Activated CD4-positive, alpha-beta T cell treated with anti-CD3 and anti-CD28 coated beads for 36 hours (primary cell): Measurements from ENCODE around the gene RCOR3. TPM values are rescaled to one million over a fixed set of nuclear protein-coding genes. Genes with fewer than 3 reads are reported as not detected.
"Not testable (repeated sequence)": the region's sequence is repeated elsewhere in the genome, so short reads cannot be mapped to it uniquely, and the experiment has no call there.

Experiments
- ATAC-seq: fragments of 200-7000 bp; cut with Tn5 transposase; one replicate; pipeline ENCODE4 v1.10.0; 2021; ENCODE audit warnings: mild to moderate bottlenecking, moderate library complexity
- CTCF ChIA-PET: fragments of 350-600 bp; sonication (Branson Sonifier 250); formaldehyde crosslinking; loops from one replicate; lab custom pipeline; 2021; ENCODE audit warnings: antibody characterized with exemption; lab: Charles Lee
- POLR2A ChIA-PET: fragments of 350-600 bp; sonication (Branson Sonifier 250); formaldehyde crosslinking; loops from one replicate; lab custom pipeline; 2021; ENCODE audit warnings: antibody characterized with exemption, inconsistent platforms; lab: Charles Lee
- DNase-seq: peaks from one replicate; pipeline ENCODE4 v3.0.0-alpha.2; 2020
- H3K27ac Mint-ChIP-seq: one replicate; pipeline ENCODE4 v1.8.0; 2021; ENCODE audit warnings: mixed read lengths
- H3K27me3 Mint-ChIP-seq: one replicate; pipeline ENCODE4 v1.8.0; 2021; ENCODE audit warnings: mixed read lengths
- H3K36me3 Mint-ChIP-seq: one replicate; pipeline ENCODE4 v1.8.0; 2021; ENCODE audit warnings: low read depth, mixed read lengths
- H3K4me1 Mint-ChIP-seq: one replicate; pipeline ENCODE4 v1.8.0; 2021; ENCODE audit warnings: mixed read lengths
- H3K4me3 Mint-ChIP-seq: one replicate; pipeline ENCODE4 v1.8.0; 2021; ENCODE audit warnings: mild to moderate bottlenecking, moderate library complexity, mixed read lengths
- H3K9me3 Mint-ChIP-seq: one replicate; pipeline ENCODE4 v1.8.0; 2021; ENCODE audit warnings: low read depth, mixed read lengths
- intact Hi-C, 2 experiments: fragments of 100-400 bp; cut with DNase I in 1 of 2; cut with micrococcal nuclease in 1 of 2; formaldehyde crosslinking; loops; one replicate each; pipeline versions ENCODE4 v1.14.2 to v1.15.1; 2022 to 2024; cut with DNase I, micrococcal nuclease
- total RNA-seq, 2 experiments: library from RNA; stranded (reverse); gene quantifications; one replicate each; pipeline ENCODE4 v1.2.3, GENCODE V29; 2021

The RCOR3 gene
- total RNA-seq, 2 experiments from 2014 or later: 31.0 to 33.4 TPM

GRCh38 chr1:211260141-211261107 is 1.3 kb downstream of the RCOR3 start:
- POLR2A ChIA-PET: interaction anchor here (0.6 to 0.8 kb wide), 3 partner anchors 13 to 1648 kb away, joined by 3 to 7 read pairs (median 4); no protein-coding TSS in a partner anchor
- H3K36me3 Mint-ChIP-seq: peaks cover 19% of the 10 kb centered on the region

GRCh38 chr1:211261229-211261628 is 2.1 kb downstream of the RCOR3 start:
- peaks cover 17% of the 10 kb centered on the region for H3K4me1 Mint-ChIP-seq
- POLR2A ChIA-PET: interaction anchor here (0.6 to 0.8 kb wide), 3 partner anchors 12 to 1424 kb away, joined by 3 to 7 read pairs (median 4); no protein-coding TSS in a partner anchor
- intact Hi-C loops: loop anchor here (5.0 to 10.0 kb wide), 2 partner anchors 46 to 1154 kb away; partner anchors contain the start of gene PACC1 (in 1 of the 2)
- H3K27ac Mint-ChIP-seq: peak overlapping the region; percentile 93
- peak overlapping the region; percentile 90 for H3K4me3 Mint-ChIP-seq
- H3K27me3 Mint-ChIP-seq: no peaks in the 10 kb centered on the region
- H3K36me3 Mint-ChIP-seq: peaks cover 21% of the 10 kb centered on the region
- ATAC-seq (no peak), DNase-seq (no peak)
- H3K9me3 Mint-ChIP-seq: no peaks in the 10 kb centered on the region
- CTCF ChIA-PET: interaction anchor here (0.6 to 2.8 kb wide), 6 partner anchors 13 to 853 kb away, joined by 3 to 10 read pairs (median 3); no protein-coding TSS in a partner anchor

More at GRCh38 chr1:211260141-211261107, 1.3 kb downstream of the RCOR3 start:
- peak overlapping the region; percentile 90 for H3K4me3 Mint-ChIP-seq
- peak; percentile 48 for ATAC-seq
- H3K9me3 Mint-ChIP-seq: no peaks in the 10 kb centered on the region
- DNase-seq: peak; percentile 86
- intact Hi-C loops: loop anchor here (5.0 to 10.0 kb wide), 2 partner anchors 47 to 1154 kb away; partner anchors contain the start of gene PACC1 (in 1 of the 2)
- no peaks in the 10 kb centered on the region for H3K27me3 Mint-ChIP-seq
- peak overlapping the region; percentile 93 for H3K27ac Mint-ChIP-seq
- CTCF ChIA-PET: interaction anchor here (0.6 to 2.8 kb wide), 4 partner anchors 13 to 63 kb away, joined by 3 to 10 read pairs (median 3); no protein-coding TSS in a partner anchor
- peaks cover 13% of the 10 kb centered on the region for H3K4me1 Mint-ChIP-seq

GRCh38 chr1:211263022-211263421 is 3.9 kb downstream of the RCOR3 start:
- peaks cover 22% of the 10 kb centered on the region for H3K36me3 Mint-ChIP-seq
- POLR2A ChIA-PET, H3K27ac Mint-ChIP-seq, DNase-seq, ATAC-seq, H3K9me3 Mint-ChIP-seq, H3K4me3 Mint-ChIP-seq, H3K27me3 Mint-ChIP-seq: not testable (repeated sequence)
- CTCF ChIA-PET: interaction anchor here (1.4 kb wide), 2 partner anchors 35 to 251 kb away, joined by 3 read pairs; no protein-coding TSS in a partner anchor
- peaks cover 17% of the 10 kb centered on the region for H3K4me1 Mint-ChIP-seq
- intact Hi-C loops: loop anchor here (5.0 to 10.0 kb wide), 2 partner anchors 44 to 1152 kb away; partner anchors contain the start of gene PACC1 (in 1 of the 2)

DNA sequence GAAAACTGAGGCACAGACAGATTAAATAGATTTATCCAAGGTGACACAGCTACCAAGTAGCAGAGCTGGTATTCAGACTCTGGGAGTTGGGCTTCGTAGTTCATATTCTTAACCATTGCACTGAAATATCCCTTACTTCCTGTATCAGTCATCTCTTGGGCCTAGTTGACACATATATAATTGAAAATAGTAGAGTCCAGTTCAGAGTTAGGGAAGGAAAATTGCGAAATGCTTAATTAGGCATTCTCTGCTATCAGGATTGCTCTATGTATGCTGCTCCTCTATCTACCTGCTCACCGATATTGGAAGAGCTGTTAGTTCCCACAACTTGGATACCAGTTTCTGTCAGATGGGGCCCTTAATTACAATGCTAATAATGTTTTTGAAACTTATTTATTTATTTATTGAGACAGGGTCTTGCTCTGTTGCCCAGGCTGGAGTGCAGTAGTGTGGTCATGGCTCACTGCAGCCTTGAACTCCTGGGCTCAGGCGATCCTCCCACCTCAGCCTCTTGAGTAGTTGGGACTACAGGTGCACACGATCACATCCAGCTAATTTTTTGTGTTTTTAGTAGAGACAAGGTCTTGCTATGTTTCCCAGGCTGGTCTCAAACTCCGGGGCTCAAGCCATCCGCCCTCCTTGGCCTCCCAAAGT is 8.2 kb downstream of the RCOR3 start:
- no peak overlapping the region for H3K4me3 Mint-ChIP-seq
- ChIA-PET CTCF (interaction anchor here (0.6 to 1.9 kb wide), 4 partner anchors 9 to 180 kb away, joined by 3 to 6 read pairs (median 4); partner anchors contain the start of gene RCOR3), POLR2A (interaction anchor here (1.0 kb wide), 1 partner anchor 16 kb away, joined by 15 read pairs; no protein-coding TSS in a partner anchor)
- H3K36me3 Mint-ChIP-seq: peaks cover 25% of the 10 kb centered on the region
- no peaks in the 10 kb centered on the region for H3K9me3 Mint-ChIP-seq
- DNase-seq: no peak
- no peak overlapping the region for H3K27ac Mint-ChIP-seq
- H3K27me3 Mint-ChIP-seq: no peaks in the 10 kb centered on the region
- no peak for ATAC-seq
- H3K4me1 Mint-ChIP-seq: peaks cover 12% of the 10 kb centered on the region
- intact Hi-C loops: loop anchor here in 1 of 2 experiments (10.0 kb wide), 1 partner anchor 1147 kb away; the partner anchor contains the start of gene PACC1

GRCh38 chr1:211279340-211279739 is 20.2 kb downstream of the RCOR3 start:
- intact Hi-C loops: no loop called here
- no peaks in the 10 kb centered on the region for H3K27me3 Mint-ChIP-seq
- peaks cover 8% of the 10 kb centered on the region for H3K36me3 Mint-ChIP-seq
- no peaks in the 10 kb centered on the region for H3K9me3 Mint-ChIP-seq
- H3K27ac Mint-ChIP-seq: no peak overlapping the region
- H3K4me1 Mint-ChIP-seq: peaks cover 3% of the 10 kb centered on the region
- ChIA-PET POLR2A (no interaction called here), CTCF (interaction anchor here (2.4 to 2.5 kb wide), 2 partner anchors 18 to 22 kb away, joined by 6 to 10 read pairs; no protein-coding TSS in a partner anchor)
- DNase-seq (no peak), ATAC-seq (peak; percentile 28)
- no peak overlapping the region for H3K4me3 Mint-ChIP-seq

- Mint-ChIP-seq H3K4me1 (peaks cover 3% of the 10 kb centered on the region), H3K4me3 (no peak overlapping the region), H3K27me3 (no peaks in the 10 kb centered on the region), H3K9me3 (no peaks in the 10 kb centered on the region), H3K27ac (no peak overlapping the region), H3K36me3 (peaks cover 12% of the 10 kb centered on the region)
- ChIA-PET POLR2A (interaction anchor here (0.8 to 1.4 kb wide), 2 partner anchors 24 to 907 kb away, joined by 5 read pairs; no protein-coding TSS in a partner anchor), CTCF (interaction anchor here (0.6 to 2.5 kb wide), 6 partner anchors 12 to 525 kb away, joined by 3 to 6 read pairs (median 4); no protein-coding TSS in a partner anchor)
- DNase-seq (peak; percentile 10), ATAC-seq (peak; percentile 92)
- intact Hi-C loops: loop anchor here in 1 of 2 experiments (1.0 kb wide), 3 partner anchors 22 to 40 kb away; partner anchors contain the start of gene RCOR3
Observed at GRCh38 chr1:211280910-211281309, 21.7 kb downstream of the RCOR3 start.

DNA sequence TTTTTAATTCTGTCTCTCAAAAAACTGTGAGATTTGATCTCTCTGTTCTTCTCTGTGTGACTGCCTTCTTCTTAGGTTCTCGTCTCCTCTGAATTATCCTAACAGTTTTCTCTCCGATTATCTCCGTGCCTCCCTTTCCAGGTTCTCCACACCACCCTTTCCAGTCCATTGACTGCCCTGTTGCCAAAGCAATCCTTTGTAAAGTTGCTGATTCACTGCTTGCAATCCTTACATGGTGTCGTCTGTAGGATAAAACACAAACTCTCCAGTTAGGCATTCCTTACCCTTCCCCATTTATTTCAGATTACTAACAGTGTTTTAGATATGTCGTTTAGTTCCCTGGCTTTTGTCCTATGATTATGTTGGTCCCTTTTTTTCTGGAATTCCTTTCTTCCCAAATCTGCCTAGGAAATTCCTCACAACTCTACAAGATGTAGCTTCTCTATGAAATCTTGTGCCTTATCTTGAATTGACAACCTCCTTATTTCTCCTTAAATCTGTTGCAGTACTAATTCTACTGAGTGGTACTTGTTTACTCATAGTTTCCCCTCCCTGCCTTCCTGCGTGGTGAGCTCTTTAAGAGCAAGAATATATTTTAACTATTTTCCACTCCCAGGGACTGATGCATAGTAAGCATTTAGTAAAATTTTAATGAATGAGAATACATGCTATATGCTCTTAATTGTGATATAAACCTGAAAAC is 22.3 kb downstream of the RCOR3 start:
- POLR2A ChIA-PET: interaction anchor here (0.6 to 1.4 kb wide), 4 partner anchors 24 to 908 kb away, joined by 3 to 5 read pairs (median 4); no protein-coding TSS in a partner anchor
- Mint-ChIP-seq H3K4me1 (peaks cover 3% of the 10 kb centered on the region), H3K27ac (no peak overlapping the region), H3K27me3 (no peaks in the 10 kb centered on the region), H3K9me3 (no peaks in the 10 kb centered on the region), H3K4me3 (no peak overlapping the region), H3K36me3 (peaks cover 14% of the 10 kb centered on the region)
- CTCF ChIA-PET: interaction anchor here (0.6 to 2.5 kb wide), 8 partner anchors 8 to 991 kb away, joined by 3 to 6 read pairs (median 3); no protein-coding TSS in a partner anchor
- peak; percentile 47 for ATAC-seq
- intact Hi-C loops: loop anchor here in 1 of 2 experiments (1.0 kb wide), 3 partner anchors 22 to 40 kb away; partner anchors contain the start of gene RCOR3
- peak; percentile 24 for DNase-seq

DNA sequence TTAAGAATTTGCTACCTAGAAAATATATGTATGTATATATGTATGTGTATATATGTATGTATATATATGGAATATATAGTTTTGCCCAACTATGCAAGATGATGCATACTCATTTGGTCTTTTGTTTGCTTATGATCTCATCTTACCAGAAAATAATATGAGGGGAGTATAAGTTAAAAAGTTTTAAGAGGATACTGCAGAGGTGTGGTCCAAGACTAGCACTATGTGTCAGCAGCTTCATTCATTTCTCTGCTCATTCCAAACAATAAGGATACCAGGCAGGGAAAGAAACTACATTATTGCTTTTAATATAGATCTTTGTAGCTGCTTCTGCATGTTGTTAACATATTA is 22.8 kb downstream of the RCOR3 start:
- Mint-ChIP-seq H3K4me1 (peaks cover 3% of the 10 kb centered on the region), H3K27ac (no peak overlapping the region), H3K4me3 (no peak overlapping the region), H3K9me3 (no peaks in the 10 kb centered on the region), H3K27me3 (no peaks in the 10 kb centered on the region), H3K36me3 (peaks cover 17% of the 10 kb centered on the region)
- DNase-seq: no peak
- CTCF ChIA-PET: interaction anchor here (1.5 kb wide), 1 partner anchor 8 kb away, joined by 3 read pairs; no protein-coding TSS in a partner anchor
- intact Hi-C loops: no loop called here
- POLR2A ChIA-PET: interaction anchor here (0.6 to 1.0 kb wide), 2 partner anchors 25 to 44 kb away, joined by 3 read pairs; no protein-coding TSS in a partner anchor
- peak; percentile 33 for ATAC-seq

GRCh38 chr1:211285196-211285595 is 26.0 kb downstream of the RCOR3 start:
- ChIA-PET CTCF (interaction anchor here (1.0 to 1.3 kb wide), 3 partner anchors 9 to 38 kb away, joined by 3 to 4 read pairs (median 3); no protein-coding TSS in a partner anchor), POLR2A (no interaction called here)
- ATAC-seq: no peak

DNA sequence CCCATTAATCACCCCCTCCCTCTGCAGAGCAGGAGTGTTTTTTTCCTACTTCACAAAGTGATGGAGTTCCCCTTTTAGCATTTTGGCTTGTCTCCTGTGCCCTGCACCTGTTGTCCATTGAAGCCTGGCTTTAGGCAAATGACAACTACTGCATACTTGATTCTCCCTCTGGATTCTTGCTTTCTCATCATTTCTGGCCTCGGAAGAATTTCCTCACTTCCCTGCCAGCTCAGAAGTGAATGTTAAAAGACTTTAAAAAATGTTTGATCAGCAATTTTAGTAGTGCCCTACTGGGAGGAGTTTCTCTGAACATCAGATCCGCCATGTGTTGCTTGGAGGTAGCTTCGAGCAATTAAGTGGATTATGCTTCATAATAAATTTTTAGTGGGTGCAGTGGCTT is 28.1 kb downstream of the RCOR3 start:
- no peak for ATAC-seq
- Mint-ChIP-seq H3K4me3 (no peak overlapping the region), H3K9me3 (no peaks in the 10 kb centered on the region), H3K27ac (no peak overlapping the region), H3K27me3 (no peaks in the 10 kb centered on the region), H3K36me3 (peaks cover 37% of the 10 kb centered on the region), H3K4me1 (no peaks in the 10 kb centered on the region)
- intact Hi-C loops: no loop called here
- ChIA-PET POLR2A (no interaction called here), CTCF (interaction anchor here (0.6 kb wide), 1 partner anchor 1217 kb away, joined by 3 read pairs; no protein-coding TSS in a partner anchor)
- DNase-seq: no peak

More at GRCh38 chr1:211285196-211285595, 26.0 kb downstream of the RCOR3 start:
- Mint-ChIP-seq H3K9me3 (no peaks in the 10 kb centered on the region), H3K36me3 (peaks cover 28% of the 10 kb centered on the region), H3K4me1 (no peaks in the 10 kb centered on the region), H3K27ac (no peak overlapping the region), H3K27me3 (no peaks in the 10 kb centered on the region), H3K4me3 (no peak overlapping the region)
- no peak for DNase-seq
- intact Hi-C loops: no loop called here
